Upper lobe of right lung (tissue), 1 donor: ENCODE results near the gene PRDX3. TPM values are rescaled to one million over a fixed set of nuclear protein-coding genes. Genes with fewer than 3 reads are reported as not detected.

Experiments used
- ATAC-seq: fragments of 200-7000 bp; cut with Tn5 transposase; one replicate; pipeline ENCODE4 v1.9.1; 2020; ENCODE audit warnings: mild to moderate bottlenecking, moderate library complexity
- DNase-seq: peaks from one replicate; pipeline ENCODE4 v3.0.0-alpha.2; 2020
- H3K27ac ChIP-seq: fragments of 200-600 bp; one replicate; pipeline ENCODE4 v1.8.0; 2022
- H3K27me3 ChIP-seq: fragments of 200-600 bp; one replicate; pipeline ENCODE4 v1.8.0; 2022; ENCODE audit warnings: mild to moderate bottlenecking
- H3K36me3 ChIP-seq: fragments of 200-600 bp; one replicate; pipeline ENCODE4 v1.8.0; 2022
- H3K4me1 ChIP-seq: fragments of 200-600 bp; one replicate; pipeline ENCODE4 v1.8.0; 2022
- H3K4me3 ChIP-seq: fragments of 200-600 bp; one replicate; pipeline ENCODE4 v1.8.0; 2022; ENCODE audit warnings: mild to moderate bottlenecking
- H3K9me3 ChIP-seq: fragments of 200-600 bp; one replicate; pipeline ENCODE4 v1.8.0; 2022
- intact Hi-C: fragments of 100-400 bp; cut with DNase I; formaldehyde crosslinking; loops from one replicate; pipeline ENCODE4 v1.11.0; 2022
- long read RNA-seq: library from polyadenylated mRNA; unstranded; transcript quantifications from one replicate; pipeline ENCODE4 v2.0.0, GENCODE V29; 2021
- total RNA-seq: library from RNA; stranded (reverse); fragmentation: NEBNext Ultra II Directional; extraction: Animal tissue kit (Norgen Biotek cat#: 25700); gene quantifications from one replicate; pipeline ENCODE4 v1.2.1, GENCODE V29; 2021
- TF ChIP-seq, protein P1 (sequence below): fragments of 200-600 bp; IDR thresholded peaks from one replicate; pipeline ENCODE4 v1.8.0; 2022; ENCODE audit warnings: antibody characterized with exemption
- donor health status: DM: no; HTN: yes; CAD: no; lungs with severe emphysema.

The PRDX3 gene
- total RNA-seq = 76.7 TPM
- long read RNA-seq, transcript PRDX3-201 (7 exons, 1,591 nt) = major isoform, 211 of 216 reads
- long read RNA-seq, partial matches to known transcripts = 3 of 216 reads
- long read RNA-seq, other reads (novel, unspliced or antisense) = 1 of 216 reads

DNA sequence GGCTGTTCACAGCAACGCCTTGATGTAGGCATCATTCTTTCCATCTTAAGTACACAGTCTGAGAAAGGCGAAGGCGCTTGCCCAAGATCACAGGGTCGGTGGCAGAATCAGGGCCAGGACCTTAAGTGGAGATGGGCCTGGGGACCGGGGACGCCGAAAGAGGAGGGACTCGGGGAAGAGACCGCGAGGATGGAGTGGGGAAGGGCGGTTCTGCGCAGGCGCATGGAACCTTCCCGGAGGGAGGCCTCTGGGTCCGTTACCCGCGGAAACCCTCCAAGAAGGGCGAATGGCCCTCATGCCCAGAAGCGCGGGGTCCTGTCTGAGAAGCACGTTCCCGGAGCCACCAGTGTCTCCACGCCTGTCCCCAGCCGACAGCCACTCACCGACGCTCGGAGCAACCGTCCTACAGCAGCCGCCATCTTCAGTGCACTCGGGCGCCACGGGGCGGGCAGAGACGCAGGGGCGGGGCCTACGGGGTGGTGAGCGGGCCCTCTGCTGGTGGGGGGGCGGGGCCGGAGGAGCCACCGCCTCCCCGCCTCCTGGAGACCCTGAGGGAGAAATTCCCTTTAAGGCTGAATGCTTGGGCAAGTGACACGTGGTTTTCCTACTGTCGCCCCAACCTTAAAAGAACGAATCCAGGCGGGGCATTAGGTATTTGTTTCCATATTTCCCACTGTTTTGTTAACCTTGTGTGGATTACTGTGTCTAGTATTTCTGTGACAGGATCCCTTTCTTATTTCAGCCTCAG, at the start of gene PRDX3:
Gene PRDX3 (minus strand): TSS at position 441 of the 748 bp plus-strand sequence. CDS start 22 bp downstream, at position 419.
- DNase-seq = peak; percentile 97
- Histone ChIP-seq H3K27ac (peak within 1 kb of the TSS; percentile 74), H3K4me1 (peaks cover 7% of the 10 kb centered on the region), H3K36me3 (peaks cover 16% of the 10 kb centered on the region), H3K4me3 (peak within 1 kb of the TSS; percentile 65), H3K27me3 (no peaks in the 10 kb centered on the region), H3K9me3 (no peaks in the 10 kb centered on the region)
- ATAC-seq = peak; percentile 100
- TF ChIP-seq, protein P1, sequence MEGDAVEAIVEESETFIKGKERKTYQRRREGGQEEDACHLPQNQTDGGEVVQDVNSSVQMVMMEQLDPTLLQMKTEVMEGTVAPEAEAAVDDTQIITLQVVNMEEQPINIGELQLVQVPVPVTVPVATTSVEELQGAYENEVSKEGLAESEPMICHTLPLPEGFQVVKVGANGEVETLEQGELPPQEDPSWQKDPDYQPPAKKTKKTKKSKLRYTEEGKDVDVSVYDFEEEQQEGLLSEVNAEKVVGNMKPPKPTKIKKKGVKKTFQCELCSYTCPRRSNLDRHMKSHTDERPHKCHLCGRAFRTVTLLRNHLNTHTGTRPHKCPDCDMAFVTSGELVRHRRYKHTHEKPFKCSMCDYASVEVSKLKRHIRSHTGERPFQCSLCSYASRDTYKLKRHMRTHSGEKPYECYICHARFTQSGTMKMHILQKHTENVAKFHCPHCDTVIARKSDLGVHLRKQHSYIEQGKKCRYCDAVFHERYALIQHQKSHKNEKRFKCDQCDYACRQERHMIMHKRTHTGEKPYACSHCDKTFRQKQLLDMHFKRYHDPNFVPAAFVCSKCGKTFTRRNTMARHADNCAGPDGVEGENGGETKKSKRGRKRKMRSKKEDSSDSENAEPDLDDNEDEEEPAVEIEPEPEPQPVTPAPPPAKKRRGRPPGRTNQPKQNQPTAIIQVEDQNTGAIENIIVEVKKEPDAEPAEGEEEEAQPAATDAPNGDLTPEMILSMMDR = peak; percentile 16
- intact Hi-C loops = no loop called here

DNA sequence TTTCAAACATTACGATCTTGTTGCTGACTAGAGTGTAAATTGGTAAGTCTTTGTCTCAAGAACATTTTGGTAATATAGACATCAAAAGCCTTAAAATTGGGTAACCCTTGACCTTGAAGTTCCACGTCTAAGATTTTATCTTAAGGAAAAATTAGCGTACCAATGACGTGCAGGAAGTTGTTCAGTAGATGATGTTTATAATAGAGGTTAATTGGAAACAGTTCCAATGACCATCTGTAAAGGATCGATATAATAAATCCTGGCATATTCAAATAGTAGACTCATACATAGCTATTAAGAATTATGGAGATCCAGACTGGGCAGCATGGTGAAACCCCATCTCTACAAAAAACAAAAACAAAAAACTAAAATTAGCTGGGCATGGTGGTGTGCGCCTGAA, 49.2 kb upstream of the PRDX3 start:
- peaks cover 24% of the 10 kb centered on the region for H3K4me1 ChIP-seq
- H3K27ac ChIP-seq = no peak overlapping the region
- no peaks in the 10 kb centered on the region for H3K27me3 ChIP-seq
- H3K36me3 ChIP-seq = no peaks in the 10 kb centered on the region
- H3K9me3 ChIP-seq = no peaks in the 10 kb centered on the region
- no peak overlapping the region for H3K4me3 ChIP-seq
- DNase-seq = no peak
- TF ChIP-seq, protein P1 = no peak
- intact Hi-C loops = no loop called here
- no peak for ATAC-seq

DNA sequence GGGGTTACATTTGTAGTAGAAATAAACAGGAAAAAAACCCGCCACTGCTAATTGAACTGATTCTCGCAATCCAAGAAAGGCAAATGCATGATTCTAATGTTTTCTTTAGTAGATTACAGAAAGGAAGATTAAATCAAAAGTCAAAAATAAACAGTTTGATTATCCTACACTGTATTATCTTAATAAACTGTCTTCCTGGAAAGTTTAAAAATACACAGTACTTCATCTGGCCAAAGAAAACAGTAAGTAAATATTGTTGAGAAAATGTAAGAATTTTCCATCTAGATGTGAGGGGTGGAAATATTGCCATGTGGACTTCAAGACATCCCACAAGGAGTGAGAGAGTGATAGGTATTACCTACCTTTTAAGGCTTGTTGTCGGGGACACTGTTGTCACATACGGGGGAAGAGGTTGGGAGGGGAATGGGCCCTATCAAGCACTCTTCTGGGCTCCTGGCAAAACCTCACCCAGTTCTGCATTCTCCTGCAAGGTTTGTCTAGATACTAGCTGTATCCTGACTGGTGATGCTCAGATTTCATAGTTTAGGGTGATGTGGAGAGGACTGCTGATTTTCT, 46.6 kb upstream of the PRDX3 start:
- ATAC-seq (no peak), DNase-seq (no peak)
- no peaks in the 10 kb centered on the region for H3K36me3 ChIP-seq
- H3K27ac ChIP-seq = no peak overlapping the region
- TF ChIP-seq, protein P1 = no peak
- intact Hi-C loops = no loop called here
- no peak overlapping the region for H3K4me3 ChIP-seq
- H3K9me3 ChIP-seq = no peaks in the 10 kb centered on the region
- peaks cover 48% of the 10 kb centered on the region for H3K4me1 ChIP-seq
- H3K27me3 ChIP-seq = no peaks in the 10 kb centered on the region

DNA sequence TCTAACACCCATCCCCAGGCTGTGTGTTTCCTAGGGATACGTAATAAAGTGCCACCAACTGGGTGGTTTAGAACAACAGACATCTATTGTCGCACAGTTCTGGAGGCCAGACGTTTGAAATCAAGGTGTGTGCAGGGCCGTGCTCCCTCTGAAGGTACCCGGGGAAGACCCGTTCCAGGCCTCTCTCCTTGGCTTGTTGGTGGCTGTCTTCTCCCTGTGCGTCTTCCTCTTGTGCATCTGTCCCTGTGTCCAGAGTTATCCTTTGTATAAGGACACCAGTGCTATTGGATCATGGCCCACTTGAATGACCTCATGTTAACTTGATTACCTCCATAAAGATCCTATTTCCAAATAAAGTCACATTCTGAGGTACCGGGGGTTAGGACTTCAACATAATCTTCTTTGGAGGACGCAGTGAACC, 44.4 kb upstream of the PRDX3 start:
- H3K27me3 ChIP-seq = no peaks in the 10 kb centered on the region
- no peak overlapping the region for H3K4me3 ChIP-seq
- no peaks in the 10 kb centered on the region for H3K9me3 ChIP-seq
- H3K36me3 ChIP-seq = no peaks in the 10 kb centered on the region
- ATAC-seq = no peak
- DNase-seq = no peak
- intact Hi-C loops = no loop called here
- H3K4me1 ChIP-seq = peaks cover 67% of the 10 kb centered on the region
- H3K27ac ChIP-seq = peak overlapping the region; percentile 74
- TF ChIP-seq, protein P1 = no peak

DNA sequence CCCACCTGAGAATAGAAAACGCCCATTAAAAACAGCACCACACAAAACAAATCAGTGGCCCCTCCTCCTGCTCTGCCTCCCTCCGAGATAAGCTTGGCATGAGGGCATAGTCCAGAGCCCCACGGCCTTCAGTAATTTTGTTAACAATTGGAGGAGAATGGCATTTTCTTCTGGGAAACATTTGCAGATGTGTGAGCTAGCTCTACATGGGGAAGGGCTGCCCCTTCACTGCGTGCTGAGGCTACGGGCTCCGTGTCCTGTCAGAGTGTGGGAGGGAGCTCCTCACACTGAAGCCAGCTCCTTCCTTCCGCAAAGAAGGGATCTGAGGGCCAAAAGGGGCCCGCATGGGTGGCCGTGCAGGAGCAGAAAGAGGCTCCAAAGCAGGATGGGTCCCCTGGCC, 43.9 kb upstream of the PRDX3 start:
- peaks cover 68% of the 10 kb centered on the region for H3K4me1 ChIP-seq
- peak overlapping the region; percentile 74 for H3K27ac ChIP-seq
- ATAC-seq (peak; percentile 40), DNase-seq (no peak)
- H3K36me3 ChIP-seq = no peaks in the 10 kb centered on the region
- no peak overlapping the region for H3K4me3 ChIP-seq
- intact Hi-C loops = no loop called here
- no peaks in the 10 kb centered on the region for H3K9me3 ChIP-seq
- no peaks in the 10 kb centered on the region for H3K27me3 ChIP-seq
- TF ChIP-seq, protein P1 = no peak
